Right lobe of liver (tissue), 4 donors: ENCODE measurements around the gene S100A1.

Source experiments
- CTCF ChIP-seq, 4 donors: fragments of 200-600 bp in 3 of 4; fragments of 450-650 bp in 1 of 4; IDR thresholded peaks; one replicate each; pipeline versions ENCODE4 v1.5.1 to v1.8.0; 2016 to 2022; ENCODE audit warnings: antibody characterized with exemption in 4 of 4, mild to moderate bottlenecking in 2 of 4
- POLR2A ChIP-seq: fragments of 450-650 bp; IDR thresholded peaks from one replicate; pipeline ENCODE4 v1.6.1; 2017; ENCODE audit warnings: antibody characterized with exemption, mild to moderate bottlenecking
- donor health status: DM: no; HTN: no; CAD: no.
- donor health status: DM: no; HTN: no; CAD: no.
- donor health status: DM: no; HTN: yes; CAD: no.

- TF ChIP-seq CTCF (IDR thresholded peaks at IDR 0.05) = no peak
- no peak for TF ChIP-seq POLR2A
Observed at GRCh38 chr1:153614906-153615305, 13.3 kb upstream of the S100A1 start.
